ENCODE results near the gene TSKS.
"Not testable (repeated sequence)": the region's sequence is repeated elsewhere in the genome, so short reads cannot be mapped to it uniquely, and the experiment has no call there.

Gene TSKS

DNA sequence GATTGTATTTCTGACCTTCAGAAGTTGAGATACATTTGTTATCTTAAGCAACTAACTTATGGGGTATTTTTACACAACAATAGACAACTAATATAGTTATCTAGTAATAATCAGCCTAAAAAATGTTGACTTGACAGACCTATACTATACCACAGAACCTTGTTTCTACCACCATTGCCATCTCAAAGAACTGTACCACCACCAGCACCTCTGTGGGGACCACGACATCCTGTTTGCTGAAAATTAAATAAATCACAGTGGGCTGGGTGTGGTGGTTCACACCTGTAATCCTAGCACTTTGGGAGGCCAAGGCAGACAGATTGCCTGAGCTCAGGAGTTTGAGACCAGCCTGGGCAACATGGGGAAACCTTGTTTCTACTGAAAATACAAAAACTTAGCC, 24.0 kb downstream of the TSKS start:
- Histone ChIP-seq H3K27me3 (ENCODE audit: control insufficient read depth in 1 of 2, insufficient read depth in 2 of 2, low read length in 2 of 2) (no peaks in the 10 kb centered on the region), H3K27ac (ENCODE audit: low read depth, low read length) (no peak overlapping the region), H3K4me1 (ENCODE audit: insufficient read depth, low read length) (no peaks in the 10 kb centered on the region), H3K9me3 (ENCODE audit: low read length) (no peaks in the 10 kb centered on the region), H3K4me3 (ENCODE audit: low read depth in 1 of 2, low read length in 2 of 2) (no peak overlapping the region), H3K36me3 (ENCODE audit: insufficient read depth, low read length) (no peaks in the 10 kb centered on the region), H3K9ac (ENCODE audit: low read length) (no peak overlapping the region)

DNA sequence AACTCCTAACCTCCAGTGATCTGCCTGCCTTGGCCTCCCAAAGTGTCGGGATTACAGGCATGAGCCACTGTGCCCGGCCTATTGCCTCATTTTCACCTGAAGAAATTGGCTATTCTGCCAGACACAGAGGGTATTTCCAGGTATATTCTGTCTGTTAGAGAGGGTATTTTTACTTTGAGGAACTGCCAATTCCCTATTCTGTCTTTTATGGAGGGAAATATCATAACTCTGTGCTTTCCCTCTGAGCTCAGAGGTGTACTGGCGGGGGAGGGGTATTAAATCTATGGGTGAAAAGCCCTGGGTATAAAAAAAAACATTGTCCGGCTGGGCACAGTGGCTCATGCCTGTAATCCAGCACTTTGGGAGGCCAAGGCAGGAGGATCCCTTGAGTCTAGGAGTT, 24.8 kb downstream of the TSKS start:
- H3K9ac ChIP-seq (ENCODE audit: low read length), result no peak overlapping the region

DNA sequence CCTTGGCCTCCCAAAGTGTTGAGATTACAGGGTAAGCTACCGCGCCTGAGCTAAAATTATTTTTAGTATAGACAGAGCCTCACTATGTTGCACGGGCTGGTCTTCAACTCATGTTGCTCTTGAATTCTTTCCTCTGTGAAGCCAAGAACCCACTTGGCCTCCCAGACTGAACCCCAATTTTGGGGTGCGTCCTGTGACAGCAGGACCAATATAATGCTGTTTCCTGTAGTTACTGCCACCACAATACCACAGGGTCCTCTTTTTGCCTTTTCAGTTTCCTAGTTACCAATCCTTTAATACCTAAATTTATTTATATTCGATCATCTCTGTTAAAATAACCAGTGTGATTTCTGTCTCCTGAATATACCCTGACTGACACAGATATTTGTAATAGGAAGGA, 32.9 kb downstream of the TSKS start:
- H3K9ac ChIP-seq (ENCODE audit: low read length), result no peak overlapping the region

More for the DNA sequence above, 24.8 kb downstream of the TSKS start:
- Histone ChIP-seq H3K4me3 (ENCODE audit: low read depth in 1 of 2, low read length in 2 of 2) (no peak overlapping the region), H3K9me3 (ENCODE audit: low read length) (no peaks in the 10 kb centered on the region), H3K36me3 (ENCODE audit: insufficient read depth, low read length) (no peaks in the 10 kb centered on the region), H3K27ac (ENCODE audit: low read depth, low read length) (no peak overlapping the region), H3K27me3 (ENCODE audit: control insufficient read depth in 1 of 2, insufficient read depth in 2 of 2, low read length in 2 of 2) (no peaks in the 10 kb centered on the region), H3K4me1 (ENCODE audit: insufficient read depth, low read length) (no peaks in the 10 kb centered on the region)

DNA sequence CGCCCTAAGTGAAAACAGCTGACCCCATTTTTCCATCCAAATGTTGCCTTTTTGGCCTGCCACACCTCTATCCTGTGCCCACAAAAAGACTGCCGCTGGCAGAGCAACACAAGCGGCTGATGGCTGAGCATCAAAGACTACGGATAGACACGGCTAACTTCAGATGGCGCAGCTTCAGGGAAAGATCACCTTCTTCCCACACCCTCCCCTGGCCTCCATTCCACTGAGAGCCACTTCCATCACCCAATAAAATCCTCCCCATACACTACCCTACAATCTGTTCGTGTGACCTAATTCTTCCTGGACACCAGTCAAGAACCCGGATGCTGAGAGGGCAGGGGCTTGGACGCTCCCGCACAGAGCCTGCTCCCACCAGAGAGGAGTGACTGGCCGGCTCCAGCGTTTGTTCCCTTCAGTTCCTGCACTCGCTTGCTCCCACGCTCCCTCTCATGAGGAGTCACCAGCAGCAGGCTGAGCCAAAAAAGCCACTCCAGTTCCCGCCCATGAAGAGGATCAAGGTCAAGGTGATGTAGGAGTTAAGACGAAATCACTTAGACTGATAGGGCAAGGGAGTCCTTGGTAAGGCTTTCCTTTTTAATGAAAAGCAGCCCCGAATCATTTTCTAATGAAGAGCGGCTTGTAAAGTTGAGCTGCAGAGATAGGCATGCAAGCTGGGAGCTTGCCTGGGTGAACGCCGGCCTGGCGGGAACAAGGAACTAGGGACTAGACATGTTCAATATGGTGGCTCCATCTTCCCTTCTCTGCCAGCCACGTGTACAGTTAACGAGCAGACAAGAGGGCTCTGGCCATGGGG, 35.7 kb downstream of the TSKS start:
- H3K4me1 ChIP-seq (ENCODE audit: insufficient read depth, low read length), result no peaks in the 10 kb centered on the region
- no peaks in the 10 kb centered on the region for H3K27me3 ChIP-seq (ENCODE audit: control insufficient read depth in 1 of 2, insufficient read depth in 2 of 2, low read length in 2 of 2)
- H3K9me3 ChIP-seq (ENCODE audit: low read length), result no peaks in the 10 kb centered on the region
- no peaks in the 10 kb centered on the region for H3K36me3 ChIP-seq (ENCODE audit: insufficient read depth, low read length)
- H3K4me3 ChIP-seq (ENCODE audit: low read depth in 1 of 2, low read length in 2 of 2), result no peak overlapping the region
- H3K27ac ChIP-seq (ENCODE audit: low read depth, low read length), result no peak overlapping the region
- no peak overlapping the region for H3K9ac ChIP-seq (ENCODE audit: low read length)

More for the DNA sequence above, 32.9 kb downstream of the TSKS start:
- no peak overlapping the region for H3K27ac ChIP-seq (ENCODE audit: low read depth, low read length)
- no peaks in the 10 kb centered on the region for H3K4me1 ChIP-seq (ENCODE audit: insufficient read depth, low read length)
- H3K36me3 ChIP-seq (ENCODE audit: insufficient read depth, low read length), result no peaks in the 10 kb centered on the region
- no peak overlapping the region for H3K4me3 ChIP-seq (ENCODE audit: low read depth in 1 of 2, low read length in 2 of 2)
- H3K27me3 ChIP-seq (ENCODE audit: control insufficient read depth in 1 of 2, insufficient read depth in 2 of 2, low read length in 2 of 2), result no peaks in the 10 kb centered on the region
- no peaks in the 10 kb centered on the region for H3K9me3 ChIP-seq (ENCODE audit: low read length)

DNA sequence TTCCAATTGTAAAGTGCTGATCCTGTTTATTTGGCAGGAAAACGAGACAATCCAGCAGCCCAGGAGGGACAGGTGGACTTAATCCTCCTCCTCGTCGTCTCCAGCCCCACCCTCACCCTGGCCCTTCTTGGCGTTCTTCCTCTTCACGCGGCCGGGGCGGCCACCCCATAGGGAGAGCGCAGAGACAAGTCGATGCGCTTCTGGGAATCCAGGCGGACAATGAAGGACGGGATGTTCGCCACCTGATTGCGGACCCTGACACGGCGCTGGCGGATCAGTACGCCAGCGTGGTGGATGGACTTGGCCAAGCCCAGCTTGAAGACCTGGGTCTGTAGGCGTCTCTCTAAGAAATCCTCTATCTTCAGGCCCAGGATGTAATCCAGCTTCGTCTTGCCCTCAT, 43.7 kb downstream of the TSKS start:
- H3K4me1 ChIP-seq (ENCODE audit: insufficient read depth, low read length); H3K27ac ChIP-seq (ENCODE audit: low read depth, low read length); H3K9me3 ChIP-seq (ENCODE audit: low read length); H3K9ac ChIP-seq (ENCODE audit: low read length); H3K36me3 ChIP-seq (ENCODE audit: insufficient read depth, low read length); H3K27me3 ChIP-seq (ENCODE audit: control insufficient read depth in 1 of 2, insufficient read depth in 2 of 2, low read length in 2 of 2); H3K4me3 ChIP-seq (ENCODE audit: low read depth in 1 of 2, low read length in 2 of 2): not testable (repeated sequence)

DNA sequence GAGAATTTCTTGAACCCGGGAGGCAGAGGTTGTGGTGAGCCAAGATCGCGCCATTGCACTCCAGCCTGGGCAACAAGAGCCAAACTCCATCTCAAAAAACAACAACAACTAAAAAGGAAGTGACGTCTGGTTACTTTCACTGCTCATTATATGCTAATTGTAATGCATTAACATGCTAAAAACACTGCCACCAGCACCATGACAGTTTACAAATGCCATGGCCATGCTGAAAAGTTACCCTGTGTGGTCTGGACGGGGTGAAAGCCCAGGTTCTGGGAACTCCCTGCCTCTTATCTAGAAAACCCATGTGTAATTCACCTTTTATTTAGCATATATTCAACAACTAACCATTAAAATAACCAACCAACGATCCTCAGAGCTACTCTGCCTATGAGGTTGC, 44.1 kb downstream of the TSKS start:
- no peaks in the 10 kb centered on the region for H3K27me3 ChIP-seq (ENCODE audit: control insufficient read depth in 1 of 2, insufficient read depth in 2 of 2, low read length in 2 of 2)
- H3K27ac ChIP-seq (ENCODE audit: low read depth, low read length), result no peak overlapping the region
- no peak overlapping the region for H3K4me3 ChIP-seq (ENCODE audit: low read depth in 1 of 2, low read length in 2 of 2)
- no peaks in the 10 kb centered on the region for H3K9me3 ChIP-seq (ENCODE audit: low read length)
- no peaks in the 10 kb centered on the region for H3K36me3 ChIP-seq (ENCODE audit: insufficient read depth, low read length)
- H3K9ac ChIP-seq (ENCODE audit: low read length), result no peak overlapping the region
- no peaks in the 10 kb centered on the region for H3K4me1 ChIP-seq (ENCODE audit: insufficient read depth, low read length)

DNA sequence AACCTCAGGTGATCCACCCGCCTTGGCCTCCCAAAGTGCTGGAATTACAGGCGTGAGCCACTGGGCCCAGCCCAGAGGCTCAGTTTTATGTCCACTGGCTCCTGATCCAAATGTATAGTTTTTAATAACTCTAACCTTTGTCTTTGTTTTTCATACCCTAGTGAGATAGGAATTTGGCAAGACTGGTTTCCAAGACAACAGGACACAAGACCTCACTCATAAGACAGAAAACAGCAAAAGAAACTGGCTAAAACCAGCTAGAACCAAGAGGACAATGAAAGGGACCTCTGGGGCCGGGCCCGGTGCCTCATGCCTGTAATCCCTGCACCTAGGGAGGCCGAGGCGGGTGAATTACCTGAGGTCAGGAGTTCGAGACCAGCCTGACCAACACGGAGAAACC, 44.6 kb downstream of the TSKS start:
- Histone ChIP-seq H3K4me3 (ENCODE audit: low read depth in 1 of 2, low read length in 2 of 2) (no peak overlapping the region), H3K27me3 (ENCODE audit: control insufficient read depth in 1 of 2, insufficient read depth in 2 of 2, low read length in 2 of 2) (no peaks in the 10 kb centered on the region), H3K27ac (ENCODE audit: low read depth, low read length) (no peak overlapping the region)

DNA sequence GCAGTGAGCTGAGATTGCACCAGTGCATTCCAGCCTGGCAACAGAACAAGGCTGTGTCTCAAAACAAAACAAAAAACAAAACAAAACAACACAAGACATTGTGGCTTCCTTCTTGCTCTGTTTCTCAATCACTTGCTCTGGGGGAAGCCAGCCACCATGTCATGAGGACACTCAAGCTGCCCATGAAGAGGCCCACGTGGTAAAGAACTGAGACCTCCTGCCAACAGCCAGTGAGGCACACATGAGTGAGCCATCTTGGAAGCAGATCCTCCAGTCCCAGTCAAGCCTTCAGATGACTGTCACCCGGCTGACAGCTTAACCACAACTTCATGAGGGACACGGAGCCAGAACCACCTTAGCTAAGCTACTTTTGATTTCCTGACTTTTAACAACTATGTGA, 47.0 kb downstream of the TSKS start:
- Histone ChIP-seq H3K4me3 (ENCODE audit: low read depth in 1 of 2, low read length in 2 of 2) (no peak overlapping the region), H3K9me3 (ENCODE audit: low read length) (no peaks in the 10 kb centered on the region), H3K27ac (ENCODE audit: low read depth, low read length) (no peak overlapping the region), H3K9ac (ENCODE audit: low read length) (no peak overlapping the region), H3K4me1 (ENCODE audit: insufficient read depth, low read length) (no peaks in the 10 kb centered on the region), H3K27me3 (ENCODE audit: control insufficient read depth in 1 of 2, insufficient read depth in 2 of 2, low read length in 2 of 2) (no peaks in the 10 kb centered on the region), H3K36me3 (ENCODE audit: insufficient read depth, low read length) (no peaks in the 10 kb centered on the region)

More for the DNA sequence above, 44.6 kb downstream of the TSKS start:
- Histone ChIP-seq H3K36me3 (ENCODE audit: insufficient read depth, low read length) (no peaks in the 10 kb centered on the region), H3K9ac (ENCODE audit: low read length) (no peak overlapping the region), H3K4me1 (ENCODE audit: insufficient read depth, low read length) (no peaks in the 10 kb centered on the region), H3K9me3 (ENCODE audit: low read length) (no peaks in the 10 kb centered on the region)

DNA sequence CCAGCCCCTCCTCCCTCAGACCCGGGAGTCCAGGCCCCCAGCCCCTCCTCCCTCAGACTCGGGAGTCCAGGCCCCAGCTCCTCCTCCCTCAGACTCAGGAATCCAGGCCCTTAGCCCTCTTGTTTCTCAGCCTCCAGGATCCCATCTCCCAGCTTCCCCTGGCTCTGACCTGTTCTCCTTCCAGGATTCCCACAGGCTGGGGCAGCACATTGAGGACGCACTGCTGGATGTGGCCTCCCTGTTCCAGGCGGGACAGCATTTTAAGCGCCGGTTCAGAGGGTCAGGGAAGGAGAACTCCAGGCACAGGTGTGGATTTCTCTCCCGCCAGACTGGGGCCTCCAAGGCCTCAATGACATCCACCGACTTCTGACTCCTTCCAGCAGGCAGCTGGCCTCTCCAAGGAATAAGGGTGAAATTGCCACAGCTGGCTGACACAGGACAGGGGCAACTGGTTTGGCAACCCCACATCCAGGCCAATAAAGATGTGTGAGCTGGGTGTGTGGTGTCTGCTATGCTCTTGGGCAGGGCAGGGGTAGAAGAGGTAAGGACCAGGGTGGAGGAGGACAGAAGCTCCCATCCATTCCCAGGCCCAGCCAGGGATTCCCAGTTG, 49.8 kb downstream of the TSKS start:
- H3K27ac ChIP-seq (ENCODE audit: low read depth, low read length), result no peak overlapping the region
- H3K9ac ChIP-seq (ENCODE audit: low read length), result no peak overlapping the region

DNA sequence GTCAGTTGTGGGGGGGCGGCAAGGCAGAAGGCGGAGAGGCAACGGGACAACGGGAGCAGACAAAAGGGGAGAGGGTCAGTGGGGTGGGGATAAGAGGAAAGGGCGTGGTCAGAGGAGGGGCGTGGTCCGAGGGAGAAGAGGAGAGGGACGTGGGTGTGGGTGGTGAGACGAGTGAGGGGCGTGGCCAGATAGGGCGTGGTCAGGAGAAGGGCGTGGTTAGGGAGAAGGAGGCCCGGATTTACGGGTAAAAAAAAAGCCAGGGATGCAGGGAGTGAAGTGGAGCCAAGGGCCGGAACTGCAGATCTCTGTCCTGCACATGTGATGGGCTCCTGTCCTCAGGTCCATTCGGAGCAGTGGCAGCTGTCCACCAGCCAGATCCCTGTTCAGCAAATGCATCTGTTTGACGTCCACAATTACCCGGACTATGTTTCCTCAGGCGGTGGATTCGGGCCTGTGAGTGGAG, 50.7 kb downstream of the TSKS start:
- no peaks in the 10 kb centered on the region for H3K27me3 ChIP-seq (ENCODE audit: control insufficient read depth in 1 of 2, insufficient read depth in 2 of 2, low read length in 2 of 2)
- H3K36me3 ChIP-seq (ENCODE audit: insufficient read depth, low read length), result no peaks in the 10 kb centered on the region
- H3K4me3 ChIP-seq (ENCODE audit: low read depth in 1 of 2, low read length in 2 of 2), result no peak overlapping the region
- no peaks in the 10 kb centered on the region for H3K9me3 ChIP-seq (ENCODE audit: low read length)
- no peak overlapping the region for H3K27ac ChIP-seq (ENCODE audit: low read depth, low read length)
- no peaks in the 10 kb centered on the region for H3K4me1 ChIP-seq (ENCODE audit: insufficient read depth, low read length)
- no peak overlapping the region for H3K9ac ChIP-seq (ENCODE audit: low read length)

More for the DNA sequence above, 49.8 kb downstream of the TSKS start:
- no peaks in the 10 kb centered on the region for H3K9me3 ChIP-seq (ENCODE audit: low read length)
- no peaks in the 10 kb centered on the region for H3K36me3 ChIP-seq (ENCODE audit: insufficient read depth, low read length)
- no peaks in the 10 kb centered on the region for H3K4me1 ChIP-seq (ENCODE audit: insufficient read depth, low read length)
- no peak overlapping the region for H3K4me3 ChIP-seq (ENCODE audit: low read depth in 1 of 2, low read length in 2 of 2)
- no peaks in the 10 kb centered on the region for H3K27me3 ChIP-seq (ENCODE audit: control insufficient read depth in 1 of 2, insufficient read depth in 2 of 2, low read length in 2 of 2)

DNA sequence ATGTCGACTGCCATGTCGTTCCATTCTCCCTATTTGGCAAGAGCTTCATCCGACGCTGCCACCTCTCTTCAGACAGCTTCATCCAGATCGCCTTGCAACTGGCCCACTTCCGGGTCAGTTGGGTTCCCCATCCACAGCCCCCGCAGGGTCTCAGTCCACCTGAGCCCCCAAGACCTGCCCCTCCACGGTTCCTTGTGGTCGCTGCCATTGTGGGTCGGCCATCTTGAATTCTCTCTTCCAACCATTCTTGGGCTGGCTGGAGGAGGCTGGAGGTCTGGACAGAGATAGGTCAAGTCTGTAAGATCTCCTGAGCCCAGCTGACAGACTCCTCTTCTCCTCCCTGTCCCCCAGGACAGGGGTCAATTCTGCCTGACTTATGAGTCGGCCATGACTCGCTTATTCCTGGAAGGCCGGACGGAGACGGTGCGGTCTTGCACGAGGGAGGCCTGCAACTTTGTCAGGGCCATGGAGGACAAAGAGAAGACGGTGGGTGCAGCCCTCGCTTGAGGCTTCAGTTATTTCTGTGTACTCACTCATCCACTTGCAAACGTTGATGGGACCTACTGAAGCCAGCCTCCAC, 52.6 kb downstream of the TSKS start:
- Histone ChIP-seq H3K27me3 (ENCODE audit: control insufficient read depth in 1 of 2, insufficient read depth in 2 of 2, low read length in 2 of 2) (no peaks in the 10 kb centered on the region), H3K36me3 (ENCODE audit: insufficient read depth, low read length) (no peaks in the 10 kb centered on the region), H3K4me1 (ENCODE audit: insufficient read depth, low read length) (no peaks in the 10 kb centered on the region), H3K9me3 (ENCODE audit: low read length) (no peaks in the 10 kb centered on the region), H3K9ac (ENCODE audit: low read length) (no peak overlapping the region), H3K27ac (ENCODE audit: low read depth, low read length) (no peak overlapping the region), H3K4me3 (ENCODE audit: low read depth in 1 of 2, low read length in 2 of 2) (no peak overlapping the region)
